Transverse colon (tissue), 4 donors: Measurements from ENCODE around the gene PTPRN.

Experiments used
- CTCF ChIP-seq, 5 experiments: fragments of 200-600 bp in 3 of 5; fragments of 450-650 bp in 2 of 5; sonication (generic) in 3 of 5; IDR thresholded peaks; 1 replicate in 2 of 5; 2 replicates in 3 of 5; pipeline ENCODE4 v1.5.1; 2016 to 2017; ENCODE audit warnings: antibody characterized with exemption in 5 of 5, inconsistent platforms in 3 of 5, mild to moderate bottlenecking in 2 of 5, moderate library complexity in 1 of 5
- EP300 ChIP-seq: sonication (generic); formaldehyde crosslinking; IDR thresholded peaks from one replicate; pipeline ENCODE4 v1.6.1; 2017; ENCODE audit warnings: antibody characterized with exemption, low read depth
- POLR2A ChIP-seq: fragments of 450-650 bp; IDR thresholded peaks from one replicate; pipeline ENCODE4 v1.6.1; 2016; ENCODE audit warnings: antibody characterized with exemption, mild to moderate bottlenecking, moderate library complexity
- POLR2AphosphoS5 ChIP-seq, 3 donors: sonication (generic); formaldehyde crosslinking; IDR thresholded peaks; one replicate each; pipeline ENCODE4 v1.6.1; 2016; ENCODE audit warnings: antibody characterized with exemption in 3 of 3

GRCh38 chr2:219302412-219302968 lies 6.7 kb downstream of the PTPRN start:
- TF ChIP-seq CTCF (IDR thresholded peaks at IDR 0.05) = no peak
- no peak for TF ChIP-seq POLR2A
- TF ChIP-seq POLR2AphosphoS5 (IDR thresholded peaks at IDR 0.05) = no peak
- TF ChIP-seq EP300 = no peak
